Stimulated activated CD4-positive, alpha-beta T cell treated with anti-CD3 and anti-CD28 coated beads, Interleukin-15, amount 100 ng/mL, for 1 hour (primary cell): Measurements from ENCODE around the gene MEPE.

Source experiments
- DNase-seq, 2 donors: peaks; one replicate each; pipeline ENCODE4 v3.0.0-alpha.2; 2020; ENCODE audit warnings: low read depth in 1 of 2, low spot score in 1 of 2

MEPE gene

DNA sequence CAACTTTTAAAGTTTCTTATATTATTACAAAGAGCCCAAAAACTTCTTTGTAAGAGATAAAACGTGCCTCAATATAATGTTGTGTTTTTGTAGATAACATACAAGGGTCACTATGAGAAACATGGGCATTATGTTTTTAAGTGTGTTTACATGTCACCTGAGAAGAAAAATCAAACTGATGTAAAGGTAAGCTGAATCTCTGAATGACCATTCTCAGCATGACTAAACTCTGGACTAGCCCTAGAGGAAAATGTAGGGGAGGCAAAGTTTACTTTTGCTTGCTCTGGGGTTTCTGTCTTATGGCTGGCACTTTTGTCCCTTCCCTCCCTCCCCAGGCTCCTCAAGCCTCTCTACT is 6.8 kb downstream of the MEPE start:
- no peak for DNase-seq

DNA sequence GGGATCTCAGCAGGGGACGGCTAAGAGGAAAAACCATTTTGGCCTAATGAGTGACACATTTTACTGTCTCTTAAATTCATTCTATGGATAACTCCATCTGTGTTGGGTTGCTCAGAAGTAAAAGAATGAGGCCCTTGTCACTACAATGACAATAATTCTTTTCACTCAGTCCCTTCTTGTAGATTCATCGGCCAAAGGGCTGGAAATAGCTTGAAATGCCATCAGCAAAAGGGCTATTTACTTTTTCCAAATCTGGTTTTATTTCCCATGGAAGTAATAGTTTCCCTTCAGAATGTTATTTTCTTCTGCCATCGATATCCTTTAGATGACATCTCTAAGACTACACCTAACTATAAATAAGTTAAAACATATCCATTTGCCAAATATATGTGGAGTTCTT is 7.4 kb downstream of the MEPE start:
- DNase-seq, result no peak

DNA sequence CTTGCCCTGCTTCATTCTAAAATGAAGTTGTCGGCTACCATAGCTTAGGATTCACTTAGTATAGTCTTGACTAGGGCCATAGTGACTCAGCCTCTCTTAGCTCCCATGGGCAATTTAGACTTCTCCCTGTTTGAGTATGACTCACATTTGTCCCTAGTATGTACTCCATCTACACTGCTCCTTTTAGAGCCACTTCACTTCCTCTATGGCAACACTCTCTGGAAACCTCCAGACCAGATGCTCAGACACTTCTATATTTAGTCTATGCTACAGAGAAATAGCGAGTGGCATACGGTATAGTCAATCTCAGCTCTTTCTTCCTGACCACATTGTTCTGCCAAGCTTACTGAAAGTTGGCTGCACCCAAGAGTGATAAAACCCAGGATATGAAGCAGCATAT is 11.2 kb downstream of the MEPE start:
- DNase-seq, result no peak

DNA sequence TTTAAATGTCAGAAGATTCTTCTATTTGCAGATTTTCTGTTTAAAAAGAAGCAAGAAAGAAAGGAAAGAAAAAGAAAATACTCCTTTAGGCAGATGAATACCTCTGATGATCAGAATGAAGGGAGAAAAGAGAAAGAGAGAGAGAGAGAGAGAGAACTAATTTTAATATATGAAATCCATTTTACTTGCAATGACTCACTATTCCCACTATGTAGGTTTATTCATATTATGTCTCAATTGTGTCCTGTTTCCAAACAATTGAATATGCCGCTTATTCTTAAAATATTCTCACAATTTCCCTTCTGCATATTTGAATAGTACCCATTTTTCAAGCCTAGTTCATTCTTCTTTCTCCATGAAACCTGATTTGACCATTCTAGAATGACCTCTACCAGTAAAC is 11.7 kb downstream of the MEPE start:
- DNase-seq, result no peak

DNA sequence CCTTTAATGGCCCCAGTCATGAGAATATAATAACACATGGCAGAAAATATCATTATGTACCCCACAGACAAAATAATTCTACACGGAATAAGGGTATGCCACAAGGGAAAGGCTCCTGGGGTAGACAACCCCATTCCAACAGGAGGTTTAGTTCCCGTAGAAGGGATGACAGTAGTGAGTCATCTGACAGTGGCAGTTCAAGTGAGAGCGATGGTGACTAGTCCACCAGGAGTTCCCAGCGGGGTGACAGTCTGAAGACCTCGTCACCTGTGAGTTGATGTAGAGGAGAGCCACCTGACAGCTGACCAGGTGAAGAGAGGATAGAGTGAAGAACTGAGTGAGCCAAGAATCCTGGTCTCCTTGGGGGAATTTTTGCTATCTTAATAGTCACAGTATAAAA is 13.5 kb downstream of the MEPE start:
- no peak for DNase-seq

DNA sequence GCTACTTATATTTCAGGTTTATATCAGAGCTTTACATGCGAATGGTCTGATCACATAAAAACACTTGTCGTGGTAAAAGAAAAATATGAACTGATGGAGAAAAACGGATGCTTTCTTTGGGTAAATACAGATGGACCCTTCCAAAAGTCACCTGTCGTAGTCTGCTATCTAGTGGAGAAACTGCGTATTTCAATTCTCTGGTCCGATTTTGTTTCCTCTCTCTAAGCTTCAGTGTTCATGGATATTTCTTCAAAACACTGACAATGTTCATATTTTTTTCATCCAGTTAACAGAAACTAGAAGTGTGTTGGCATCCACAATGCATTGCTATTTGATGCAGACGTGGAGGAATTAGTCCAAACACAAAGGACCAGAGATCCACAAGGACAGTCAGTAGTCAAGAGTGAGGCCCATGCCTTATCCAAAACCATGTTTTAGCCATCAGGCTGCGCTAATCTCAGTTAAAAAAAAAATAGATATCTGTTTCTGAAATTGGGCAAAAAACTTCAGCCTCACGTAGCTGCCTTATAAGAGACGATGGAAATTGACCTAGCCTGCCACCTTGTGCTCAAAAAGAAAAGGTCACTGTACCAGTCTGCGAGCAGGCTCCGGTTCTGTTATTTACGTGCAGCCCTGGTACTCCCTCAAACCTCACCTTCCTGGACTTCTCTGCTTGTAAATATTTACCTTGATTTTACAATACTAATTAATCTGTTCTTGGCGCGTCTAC is 16.0 kb downstream of the MEPE start:
- no peak for DNase-seq

DNA sequence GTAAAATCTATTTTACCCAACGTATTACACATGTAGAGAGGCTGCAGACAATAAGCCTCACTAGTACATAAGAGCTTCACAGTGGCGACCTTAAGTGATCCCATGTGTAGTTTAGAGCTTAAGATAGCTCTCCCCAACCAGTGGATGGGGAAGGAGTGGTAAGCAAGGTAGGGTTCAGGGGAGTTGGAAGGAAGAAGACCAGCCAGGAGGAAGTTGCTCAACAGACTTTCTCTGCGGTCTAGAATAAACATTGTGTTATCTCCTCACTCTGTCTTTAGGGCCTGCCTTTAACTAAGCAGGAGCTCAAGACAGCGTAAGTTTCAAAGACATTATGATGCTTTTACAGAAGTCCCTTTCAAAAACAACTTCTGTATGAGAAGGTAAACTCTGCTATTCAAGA is 16.8 kb downstream of the MEPE start:
- DNase-seq, result no peak

DNA sequence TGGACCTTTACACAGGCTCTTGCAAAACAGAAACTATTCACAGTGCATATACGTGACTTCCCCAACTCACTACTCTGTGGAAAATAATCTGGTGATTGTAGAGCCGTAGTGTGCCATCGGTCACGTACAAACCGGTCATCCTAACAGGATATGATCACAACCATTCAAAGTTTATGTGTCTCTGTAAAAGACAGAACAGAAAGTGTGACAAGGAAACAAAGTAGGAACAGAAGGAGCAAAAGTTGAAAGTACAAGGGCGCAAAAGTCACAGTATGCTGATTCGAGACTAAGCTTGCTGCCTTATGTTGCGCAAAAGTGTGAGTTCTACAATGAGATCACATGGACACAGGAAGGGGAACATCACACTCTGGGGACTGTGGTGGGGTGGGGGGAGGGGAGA is 18.6 kb downstream of the MEPE start:
- no peak for DNase-seq

DNA sequence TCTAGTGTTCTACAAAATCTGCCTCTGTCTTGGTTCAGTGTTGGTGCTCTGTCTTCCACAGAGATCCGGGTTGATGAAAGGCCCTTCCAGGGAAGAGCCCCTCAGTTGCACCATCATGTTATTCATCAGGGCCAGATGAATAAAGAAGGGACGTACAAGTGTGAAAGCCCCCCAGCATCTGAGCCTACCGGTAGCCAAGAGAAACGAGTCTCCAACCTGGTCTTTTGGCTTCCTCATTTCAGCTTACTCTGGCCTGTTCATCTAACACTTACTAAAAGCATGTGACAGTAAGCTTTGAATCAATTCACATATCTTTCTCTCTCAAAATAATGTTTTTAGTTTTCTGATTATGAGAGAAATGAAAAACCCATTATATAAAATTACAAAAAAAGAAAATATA is 19.2 kb downstream of the MEPE start:
- no peak for DNase-seq

DNA sequence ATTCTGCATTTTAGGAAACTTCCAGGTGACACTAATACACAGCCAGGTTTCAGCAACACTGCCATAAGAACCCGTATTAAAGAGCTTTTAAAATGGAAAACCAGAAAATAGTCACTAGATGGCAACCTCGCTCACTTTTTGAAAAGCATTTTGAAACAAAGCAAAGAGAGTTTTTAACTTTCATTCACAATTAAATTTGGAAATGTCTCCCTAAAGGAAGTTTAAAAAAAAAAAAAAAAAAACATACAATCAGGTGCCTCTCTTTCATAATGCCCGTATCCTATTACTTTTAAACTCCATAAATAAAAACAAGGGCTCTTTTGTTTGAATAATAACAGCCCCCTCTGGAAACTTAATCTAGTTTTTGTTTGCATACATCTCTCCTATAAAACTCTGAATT is 20.3 kb downstream of the MEPE start:
- DNase-seq, result no peak

DNA sequence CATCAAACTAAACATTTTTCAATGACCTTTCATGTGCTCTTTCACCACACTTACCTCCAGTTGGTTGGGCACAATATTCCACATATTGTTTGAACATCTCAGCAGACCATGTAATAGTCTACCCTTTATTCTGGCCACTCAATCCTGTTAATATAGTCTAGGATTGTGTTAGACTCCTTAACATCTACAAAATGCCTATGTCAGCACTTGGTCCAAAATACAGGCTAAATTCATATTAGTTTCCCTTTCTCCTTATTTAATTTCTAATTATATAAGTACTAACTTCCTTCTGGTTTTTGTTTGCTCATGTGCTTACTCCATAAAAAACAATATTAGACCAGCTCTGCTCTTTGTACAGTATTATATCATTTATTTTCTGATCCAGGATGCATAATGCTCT is 21.1 kb downstream of the MEPE start:
- DNase-seq, result no peak

DNA sequence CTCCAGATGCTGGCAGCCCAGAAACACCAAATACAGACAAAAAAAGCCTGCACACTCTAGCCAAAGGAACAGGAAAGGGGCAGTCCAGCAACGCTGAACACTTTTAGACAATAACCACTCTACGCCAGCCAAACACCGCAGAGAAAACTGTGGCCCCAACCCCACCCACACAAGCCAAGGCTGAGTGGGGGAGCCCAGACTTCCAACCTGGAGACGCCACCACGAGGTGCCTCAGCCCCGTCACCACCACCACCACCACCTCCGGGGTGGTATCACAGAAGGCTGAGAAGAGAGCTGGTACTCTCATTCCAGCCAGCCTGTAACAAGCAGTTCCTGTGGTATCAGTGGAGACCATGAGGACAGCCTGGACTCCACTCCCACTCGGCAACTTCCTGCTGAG is 22.8 kb downstream of the MEPE start:
- DNase-seq, result no peak

DNA sequence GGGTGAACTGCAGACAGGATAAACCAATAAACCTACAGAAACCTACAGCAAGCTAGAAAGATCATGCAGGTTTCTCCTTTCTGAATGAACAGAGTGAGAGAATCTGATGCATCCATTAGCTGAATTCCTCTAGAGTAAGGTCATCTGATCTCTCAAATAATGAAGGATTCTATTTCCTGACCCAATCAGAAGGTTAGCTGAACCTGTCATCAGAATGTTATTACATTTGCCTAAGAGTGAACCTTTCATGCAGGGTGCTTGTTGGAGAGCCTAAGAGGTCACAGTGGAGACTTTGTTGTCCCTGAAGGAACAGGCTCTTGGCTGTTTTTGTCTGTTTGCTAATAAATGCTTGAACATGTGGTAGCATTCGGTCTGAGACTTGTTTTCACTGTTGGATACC is 24.0 kb downstream of the MEPE start:
- DNase-seq, result no peak

DNA sequence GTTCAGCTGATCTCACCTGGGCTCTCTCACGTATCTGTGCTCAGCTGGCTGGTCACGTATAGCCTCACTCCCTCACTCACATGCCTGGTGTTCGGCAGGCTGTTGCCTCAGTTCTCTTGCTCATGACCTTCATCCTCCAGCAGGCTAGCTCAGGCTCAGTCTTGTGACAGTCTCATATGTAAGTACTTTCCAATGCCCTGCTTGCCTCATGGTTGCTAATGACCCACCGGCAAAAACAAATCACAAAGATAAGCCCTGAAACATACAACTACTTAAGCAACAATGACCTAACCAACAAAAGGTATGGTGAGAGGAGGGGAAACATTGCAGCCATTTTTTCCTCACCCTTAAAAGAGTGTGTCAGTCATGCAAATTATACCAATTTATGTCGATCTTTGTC is 25.0 kb downstream of the MEPE start:
- no peak for DNase-seq

DNA sequence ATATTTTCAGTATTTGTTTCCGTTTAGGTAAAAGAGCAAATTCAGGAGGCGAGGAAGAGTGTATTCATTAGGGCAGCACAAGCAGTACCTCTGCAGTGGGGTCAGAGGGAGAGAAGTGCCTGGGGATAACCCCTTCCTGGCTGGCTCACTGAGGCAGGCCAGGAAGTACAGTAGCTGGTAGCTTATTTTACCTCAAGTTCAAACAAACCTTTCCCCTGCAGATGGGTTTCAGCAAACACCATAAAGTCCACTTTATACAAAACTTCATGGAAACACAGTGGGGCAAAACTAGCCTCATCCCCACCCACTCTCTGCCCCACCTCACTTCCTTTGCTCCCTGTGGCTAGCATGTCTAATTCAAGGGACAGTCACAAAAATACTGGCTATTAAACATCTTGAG is 29.5 kb downstream of the MEPE start:
- DNase-seq, result no peak

DNA sequence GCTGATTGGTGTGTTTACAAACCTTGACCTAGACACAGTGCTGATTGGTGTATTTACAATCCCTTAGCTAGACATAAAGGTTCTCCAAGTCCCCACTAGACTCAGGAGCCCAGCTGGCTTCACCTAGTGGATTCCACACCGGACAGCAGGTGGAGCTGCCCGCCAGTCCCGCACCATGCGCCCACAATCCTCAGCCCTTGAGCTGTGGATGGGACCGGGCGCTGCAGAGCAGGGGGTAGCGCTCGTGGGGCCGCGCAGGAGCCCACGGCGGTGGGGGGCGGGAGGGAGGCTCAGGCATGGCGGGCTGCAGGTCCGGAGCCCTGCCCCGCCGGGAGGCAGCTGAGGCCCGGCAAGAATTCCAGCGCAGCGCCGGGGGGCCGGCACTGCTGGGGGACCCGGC is 30.7 kb downstream of the MEPE start:
- DNase-seq, result no peak

DNA sequence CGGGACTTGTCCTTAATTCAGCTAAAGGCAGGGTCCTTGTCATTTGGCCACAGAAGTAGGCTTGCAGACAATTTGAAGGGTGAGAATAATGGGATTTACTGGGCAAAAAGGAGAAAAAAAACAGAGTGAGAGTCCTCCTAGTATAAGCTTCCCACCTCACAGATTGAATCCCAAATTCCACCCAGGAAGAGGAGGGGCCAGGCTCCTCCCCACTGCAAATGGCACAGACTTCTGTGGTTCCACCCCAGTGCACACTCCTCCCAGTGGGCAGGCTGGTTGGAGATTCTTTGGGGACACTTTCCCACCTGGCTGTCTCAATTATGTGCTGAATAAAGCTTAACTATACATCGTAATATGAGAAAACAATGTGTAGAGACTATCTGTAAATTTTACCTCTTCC is 31.6 kb downstream of the MEPE start:
- no peak for DNase-seq

DNA sequence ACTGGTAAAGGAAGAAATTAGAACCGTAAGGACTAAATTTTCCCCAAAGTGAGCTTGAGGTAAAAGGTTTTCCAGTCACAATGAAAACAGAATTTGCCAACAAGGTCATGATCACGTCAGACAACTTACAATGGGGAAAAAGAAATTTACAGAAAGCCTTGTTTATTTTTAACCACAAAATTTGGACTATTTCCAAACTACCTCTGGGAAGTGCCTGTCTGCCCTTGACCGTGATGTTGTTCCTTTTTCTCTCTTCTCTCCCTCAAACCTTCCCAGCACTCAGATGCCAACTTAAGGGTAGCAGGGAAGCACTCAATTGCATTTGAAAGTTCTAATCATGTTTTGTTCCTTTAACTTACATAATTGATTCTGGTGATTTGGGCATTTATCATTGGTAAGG is 32.5 kb downstream of the MEPE start:
- no peak for DNase-seq

DNA sequence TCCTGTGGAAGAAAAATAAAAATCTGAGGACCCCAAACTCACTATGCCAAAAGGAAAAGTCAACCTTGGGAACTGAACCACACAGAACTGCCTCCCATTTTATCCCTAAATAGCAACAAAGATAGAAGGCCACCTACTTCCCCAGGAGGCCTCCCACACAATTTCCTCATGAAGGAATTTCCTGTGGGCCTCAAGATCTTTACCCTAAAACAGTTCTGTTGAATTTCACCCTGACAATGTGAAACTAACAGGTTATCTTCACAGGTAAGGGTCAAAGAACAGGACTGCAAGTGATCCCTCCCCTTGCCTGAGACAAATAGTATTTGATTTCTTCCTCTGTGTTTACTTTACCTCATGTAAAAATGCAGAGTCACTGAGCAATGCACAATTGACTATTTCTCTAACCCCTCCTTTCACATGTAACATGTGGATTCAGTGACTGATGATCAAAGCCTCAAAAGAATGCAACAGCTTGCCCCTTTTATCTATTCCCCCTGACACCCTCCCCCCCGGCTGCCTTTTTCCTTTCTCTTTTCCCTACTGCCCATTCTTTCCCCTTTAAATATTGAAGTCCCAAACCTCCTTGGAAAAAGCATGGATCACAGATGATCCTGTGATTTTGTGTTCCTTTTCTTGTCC is 33.3 kb downstream of the MEPE start:
- DNase-seq, result no peak

DNA sequence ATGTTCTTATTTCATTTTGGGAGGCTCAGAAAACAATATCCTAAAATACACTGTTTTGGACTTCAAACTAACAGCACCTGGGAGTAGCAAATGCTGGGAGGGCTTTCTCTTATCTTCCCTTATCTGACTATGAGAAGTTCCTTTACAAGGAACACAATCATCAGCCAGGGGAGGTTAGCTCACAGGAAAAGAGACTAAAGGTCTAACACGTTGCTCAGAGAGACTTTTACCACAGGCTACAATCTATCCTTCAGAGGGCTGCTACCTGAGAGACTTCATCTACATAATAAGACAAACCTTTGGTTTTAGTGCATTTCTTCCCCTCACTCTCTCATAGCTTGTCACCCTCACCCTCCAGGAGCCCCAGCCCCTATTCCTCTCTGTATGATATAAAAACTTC is 35.8 kb downstream of the MEPE start:
- no peak for DNase-seq

DNA sequence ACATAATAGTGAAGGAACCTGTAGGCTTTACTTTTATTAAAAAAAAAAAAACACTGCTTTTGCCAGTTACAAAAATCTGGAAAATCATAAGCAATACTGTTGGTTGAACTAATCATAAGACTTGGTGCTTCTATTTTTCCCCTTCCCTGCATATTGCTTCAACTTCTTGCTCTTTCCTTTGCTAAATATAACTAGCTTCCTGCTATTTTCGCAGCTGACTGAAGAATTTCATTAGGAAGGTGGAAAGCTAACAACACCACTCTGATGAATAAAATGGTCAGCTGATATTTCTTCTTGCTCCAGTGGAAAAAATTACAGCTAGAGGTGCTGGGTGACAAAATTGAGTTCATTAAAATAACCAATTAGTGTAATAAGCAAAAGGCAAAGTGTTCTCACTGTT is 39.3 kb downstream of the MEPE start:
- no peak for DNase-seq

DNA sequence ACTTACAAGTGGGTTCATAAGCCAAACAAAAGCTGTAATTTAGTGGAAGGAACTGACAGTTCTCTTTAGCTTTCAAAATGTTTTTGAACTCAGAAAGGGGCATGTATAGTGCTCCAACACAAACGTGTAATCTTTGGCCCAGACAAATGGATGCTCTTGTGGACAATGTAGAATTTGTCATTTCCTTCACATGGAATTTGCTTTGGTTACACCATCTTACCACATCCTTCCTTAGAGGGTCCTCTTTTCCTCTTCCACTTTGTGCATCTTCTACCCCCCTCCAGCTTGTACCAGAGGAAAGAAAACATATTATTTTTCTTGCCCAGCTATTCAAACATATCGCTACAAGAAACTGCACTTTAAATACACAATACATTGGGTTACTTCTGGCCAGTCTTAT is 42.4 kb downstream of the MEPE start:
- no peak for DNase-seq

DNA sequence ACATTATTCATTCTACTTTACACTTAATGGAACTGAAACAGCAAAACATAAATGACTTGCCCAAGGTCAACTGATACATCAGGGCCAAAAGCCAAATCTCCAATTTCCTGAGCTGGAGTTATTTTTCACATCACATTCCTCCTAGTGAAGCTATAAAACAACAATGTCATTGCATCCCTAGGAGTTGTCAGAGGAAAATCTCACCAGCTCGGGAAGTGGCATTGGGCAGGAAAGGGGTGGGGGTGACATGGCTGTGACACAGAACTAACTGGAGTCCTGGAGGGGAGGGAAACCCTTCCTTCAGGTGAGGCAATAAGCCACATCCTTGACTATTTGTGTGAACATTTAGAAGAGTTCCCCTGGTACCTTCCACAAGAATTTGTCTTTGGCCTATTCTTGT is 47.3 kb downstream of the MEPE start:
- DNase-seq, result no peak
